GM21825 (cell line): ENCODE data around the gene TSPAN14.

Experiments
- ATAC-seq: cut with Tn5 transposase; IDR thresholded peaks from one replicate; pipeline ENCODE4 v1.9.1; 2021; ENCODE audit warnings: mild to moderate bottlenecking, moderate library complexity; ENCODE audit not compliant: unreplicated experiment

Gene TSPAN14

DNA sequence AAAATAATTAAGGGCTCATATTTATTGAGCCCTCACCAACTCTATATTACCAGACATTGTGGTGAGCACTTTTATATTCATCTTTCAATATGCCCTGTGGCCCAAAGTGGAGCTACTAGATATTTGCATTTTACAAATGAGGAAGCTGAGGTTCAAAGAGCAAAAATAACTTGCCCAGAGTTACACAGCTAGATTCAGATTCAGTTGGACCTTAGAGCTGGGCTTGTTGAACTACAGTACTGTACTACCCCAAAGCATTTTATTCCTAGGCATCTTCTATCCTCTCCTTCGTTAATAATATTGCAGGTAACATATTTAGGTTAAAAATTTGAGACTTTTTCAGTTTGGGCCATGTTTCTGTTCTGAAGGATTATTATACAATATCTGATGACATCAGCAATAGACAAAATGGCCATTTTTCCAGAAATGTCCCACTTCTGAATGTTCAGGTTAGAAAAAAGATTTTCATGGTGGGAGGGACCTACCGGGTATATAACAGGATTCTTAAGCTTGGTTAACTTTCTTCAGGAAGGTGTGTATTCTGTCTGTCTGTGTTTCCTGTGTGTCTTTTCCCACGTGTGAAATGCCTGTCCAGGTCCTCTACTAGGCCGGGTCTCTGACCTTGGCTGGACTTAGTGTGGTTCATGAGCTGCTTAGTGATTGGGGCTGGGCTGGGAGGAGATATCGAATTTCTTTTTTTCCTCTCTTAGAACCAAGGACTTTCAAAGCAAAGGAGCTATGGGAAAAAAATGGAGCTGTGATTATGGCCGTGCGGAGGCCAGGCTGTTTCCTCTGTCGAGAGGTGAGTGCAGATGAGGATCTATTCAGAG lies 32.2 kb upstream of the TSPAN14 start:
- ATAC-seq, result peak; percentile 89

DNA sequence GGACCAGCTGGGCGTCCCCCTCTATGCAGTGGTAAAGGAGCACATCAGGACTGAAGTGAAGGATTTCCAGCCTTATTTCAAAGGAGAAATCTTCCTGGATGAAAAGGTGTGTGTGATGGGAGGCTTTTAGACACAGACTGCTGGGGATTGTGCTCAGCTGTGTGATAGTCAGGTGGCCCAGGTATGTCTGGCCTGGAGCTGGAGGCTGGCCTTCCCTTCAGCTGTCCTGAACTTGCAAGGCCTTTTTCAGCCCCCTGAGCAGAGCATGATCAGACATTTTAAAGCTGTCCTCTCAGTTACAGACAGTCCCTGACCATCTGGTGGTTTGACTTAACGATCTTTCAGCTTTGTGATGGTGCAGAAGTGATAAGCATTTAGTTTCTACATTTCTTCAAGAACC lies 28.2 kb upstream of the TSPAN14 start:
- no peak for ATAC-seq

DNA sequence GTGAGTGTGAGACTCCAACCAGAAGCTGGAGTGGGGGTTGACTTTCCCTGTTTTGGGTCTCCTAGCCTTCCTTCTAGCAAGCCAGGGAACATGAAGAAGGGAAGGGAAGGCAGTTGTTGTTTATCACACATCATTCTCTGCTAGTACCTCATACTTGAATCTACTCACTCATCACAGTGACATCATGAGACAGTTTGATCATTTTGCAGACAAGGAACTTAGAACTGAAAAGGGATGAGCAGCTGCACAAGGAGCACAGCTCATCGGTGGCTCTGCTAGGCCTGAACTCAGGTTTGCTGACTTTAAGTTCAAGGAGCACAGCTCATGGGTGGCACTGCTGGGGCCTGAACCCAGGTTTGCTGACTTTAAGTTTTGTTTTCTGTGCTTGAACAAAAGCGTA lies 26.6 kb upstream of the TSPAN14 start:
- ATAC-seq, result no peak

DNA sequence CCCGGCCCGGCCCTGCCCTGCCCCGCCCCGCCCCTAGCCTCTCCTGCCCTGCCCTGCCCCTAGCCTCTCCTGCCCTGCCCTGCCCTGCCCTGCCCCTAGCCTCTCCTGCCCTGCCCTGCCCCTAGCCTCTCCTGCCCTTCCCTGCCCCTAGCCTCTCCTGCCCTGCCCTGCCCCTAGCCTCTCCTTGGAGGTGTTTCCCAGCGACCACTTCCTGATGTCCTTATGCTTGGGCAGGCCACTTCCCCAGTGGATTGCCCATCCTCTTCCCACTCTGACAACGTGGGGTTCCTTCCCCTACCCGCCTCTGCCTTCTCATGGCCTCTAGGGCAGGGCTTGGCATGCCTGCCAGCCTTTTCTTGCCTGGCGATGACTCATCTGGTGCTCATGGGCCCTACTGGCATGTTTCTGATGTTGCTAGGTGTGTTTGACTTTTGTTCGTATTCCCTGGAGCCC lies 24.6 kb upstream of the TSPAN14 start:
- ATAC-seq, result no peak

DNA sequence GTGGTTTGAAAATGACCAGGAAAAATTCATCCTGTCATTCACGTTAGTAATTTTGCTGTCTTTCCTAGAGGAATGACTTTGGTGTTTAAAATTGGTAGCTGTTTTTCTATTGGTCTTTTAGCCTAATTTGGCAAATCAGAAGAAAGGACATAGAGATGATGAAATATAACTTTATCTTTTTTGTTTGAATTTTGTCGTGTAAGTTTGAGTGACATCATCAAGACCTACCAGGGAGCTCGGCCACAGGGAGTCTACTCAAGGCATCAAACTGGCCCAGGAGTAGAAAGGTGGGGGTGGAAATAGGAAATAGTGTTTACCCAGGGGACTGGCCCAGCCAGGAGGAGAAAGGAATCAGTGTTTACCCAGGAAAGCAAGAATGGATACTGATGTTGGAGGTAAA lies 21.0 kb upstream of the TSPAN14 start:
- ATAC-seq, result no peak

DNA sequence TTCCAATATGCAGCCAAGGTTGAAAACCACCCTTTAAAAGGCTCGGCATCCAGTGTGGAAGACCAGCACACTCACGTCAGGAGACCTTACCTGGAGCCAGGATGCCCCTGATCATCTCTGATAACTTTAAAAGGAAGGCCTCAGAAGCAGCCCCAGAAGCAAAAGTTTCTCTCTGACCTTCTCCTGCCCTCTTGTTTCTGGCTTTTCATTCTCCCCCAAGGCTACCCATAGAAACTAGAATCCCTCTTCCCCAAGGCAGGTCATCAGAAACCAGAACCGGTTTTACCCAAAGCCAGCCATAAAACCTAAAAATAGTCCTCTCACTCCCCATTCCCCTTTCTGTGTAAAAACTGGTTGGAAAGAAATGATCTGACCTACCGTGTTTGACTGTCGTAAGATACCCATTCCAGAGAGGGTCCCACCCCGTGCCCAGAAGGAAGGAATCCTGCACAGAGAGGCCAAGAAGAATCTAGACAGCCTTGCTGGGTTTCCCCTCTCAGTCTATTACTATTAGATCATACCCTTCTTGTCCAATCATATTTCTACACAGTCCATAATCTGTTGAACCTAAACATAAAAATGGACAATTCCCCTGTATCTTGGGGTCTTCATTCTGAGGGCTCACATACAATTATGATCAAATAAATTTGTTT lies 17.5 kb upstream of the TSPAN14 start:
- ATAC-seq, result no peak

DNA sequence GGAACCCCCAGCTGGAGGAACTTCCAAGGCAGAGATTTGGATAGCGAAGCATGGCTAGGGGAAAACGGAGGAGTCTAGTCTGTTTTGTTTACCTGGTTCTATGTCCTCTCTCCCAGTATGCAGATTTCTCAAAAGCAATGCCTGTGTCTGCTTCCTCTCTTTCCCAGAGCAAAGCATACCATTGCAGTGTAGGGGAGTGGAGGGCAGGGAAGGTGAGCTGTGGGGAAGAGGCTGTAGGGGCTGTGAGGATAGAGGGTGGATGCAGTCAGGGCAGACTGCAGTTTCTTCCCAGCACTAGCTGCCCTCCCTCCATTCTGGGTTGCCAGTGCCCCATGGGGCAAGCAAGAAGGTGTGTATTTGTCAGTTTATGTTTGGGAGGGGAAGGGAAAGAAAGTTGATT lies 16.9 kb upstream of the TSPAN14 start:
- ATAC-seq, result no peak

DNA sequence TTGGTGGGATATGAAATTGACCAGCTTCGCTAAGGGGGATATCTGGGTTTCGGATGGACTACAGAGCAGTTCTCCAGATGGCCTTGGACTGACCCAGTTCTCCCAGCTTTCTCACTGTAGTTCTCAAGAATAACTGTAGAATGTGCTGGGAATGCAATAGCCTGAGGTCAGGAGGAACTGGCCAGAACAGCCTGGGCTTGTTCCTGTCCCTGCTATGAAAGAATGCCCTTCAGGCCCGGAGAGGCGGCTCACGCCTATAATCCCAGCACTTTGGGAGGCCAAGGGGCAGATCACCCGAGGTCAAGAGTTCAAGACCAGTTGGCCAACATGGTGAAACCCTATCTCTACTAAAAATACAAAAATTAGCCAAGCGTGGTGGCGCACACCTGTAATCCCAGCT lies 12.3 kb upstream of the TSPAN14 start:
- ATAC-seq, result no peak

DNA sequence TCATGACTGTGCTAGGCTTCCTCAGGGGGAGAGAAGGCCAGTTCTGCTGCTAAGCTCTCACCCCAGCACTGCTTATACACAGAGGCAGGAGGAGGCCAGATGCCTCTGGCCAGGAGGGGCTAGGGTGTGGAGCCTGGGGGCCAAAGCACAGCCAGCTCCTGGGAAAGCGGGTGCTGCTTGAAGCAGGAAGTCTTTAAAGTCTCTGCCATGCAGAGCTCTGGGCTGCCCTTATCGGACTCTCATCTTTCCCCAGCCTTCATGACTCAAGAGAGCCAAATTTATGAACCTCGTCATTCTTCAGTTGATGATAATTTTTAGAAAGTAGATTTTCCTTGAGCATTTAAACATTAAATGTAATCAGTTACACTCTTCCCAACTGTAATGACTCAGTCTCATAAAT lies 11.2 kb upstream of the TSPAN14 start:
- no peak for ATAC-seq

DNA sequence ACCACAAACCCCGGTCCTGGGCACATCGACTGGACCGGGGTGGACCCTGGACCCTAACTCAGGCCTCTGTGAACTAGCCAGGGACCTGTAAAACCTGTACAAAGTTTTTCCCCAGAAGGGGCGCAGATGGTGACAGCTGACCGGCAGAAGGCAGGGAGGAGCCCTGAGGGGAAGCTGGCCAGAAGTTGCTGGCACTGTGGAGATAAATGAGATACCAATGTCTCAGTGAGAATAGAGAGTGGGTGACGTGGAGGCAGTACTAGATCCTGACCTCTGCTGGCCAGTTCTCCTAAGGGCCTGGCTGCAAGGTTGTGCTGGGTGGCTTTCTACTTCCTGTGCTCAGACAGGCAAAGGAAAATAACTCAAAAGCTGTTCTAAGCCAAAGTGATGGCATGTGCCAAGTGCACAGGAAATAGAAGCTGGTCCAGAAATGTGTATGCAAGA lies 10.6 kb upstream of the TSPAN14 start:
- peak; percentile 65 for ATAC-seq

DNA sequence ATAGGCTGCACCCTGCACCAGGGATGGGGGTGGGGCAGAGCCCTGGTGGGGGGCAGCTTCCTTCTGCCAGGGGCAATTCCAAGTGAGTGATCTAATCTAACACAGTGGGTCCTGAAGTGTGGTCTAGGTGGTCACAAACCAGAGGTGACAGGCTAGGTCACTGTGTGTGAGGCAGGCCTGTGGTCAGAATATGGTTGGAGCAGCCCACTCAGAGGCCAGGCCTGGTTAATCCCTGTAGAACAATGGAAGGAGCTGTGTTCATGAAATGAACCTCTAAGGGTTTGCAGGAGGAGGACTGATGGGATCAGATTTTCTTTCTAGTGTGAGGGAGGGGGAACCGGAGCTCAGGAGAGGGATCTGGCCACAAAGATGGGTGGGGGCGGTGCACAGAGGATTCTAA lies 10.0 kb upstream of the TSPAN14 start:
- no peak for ATAC-seq

DNA sequence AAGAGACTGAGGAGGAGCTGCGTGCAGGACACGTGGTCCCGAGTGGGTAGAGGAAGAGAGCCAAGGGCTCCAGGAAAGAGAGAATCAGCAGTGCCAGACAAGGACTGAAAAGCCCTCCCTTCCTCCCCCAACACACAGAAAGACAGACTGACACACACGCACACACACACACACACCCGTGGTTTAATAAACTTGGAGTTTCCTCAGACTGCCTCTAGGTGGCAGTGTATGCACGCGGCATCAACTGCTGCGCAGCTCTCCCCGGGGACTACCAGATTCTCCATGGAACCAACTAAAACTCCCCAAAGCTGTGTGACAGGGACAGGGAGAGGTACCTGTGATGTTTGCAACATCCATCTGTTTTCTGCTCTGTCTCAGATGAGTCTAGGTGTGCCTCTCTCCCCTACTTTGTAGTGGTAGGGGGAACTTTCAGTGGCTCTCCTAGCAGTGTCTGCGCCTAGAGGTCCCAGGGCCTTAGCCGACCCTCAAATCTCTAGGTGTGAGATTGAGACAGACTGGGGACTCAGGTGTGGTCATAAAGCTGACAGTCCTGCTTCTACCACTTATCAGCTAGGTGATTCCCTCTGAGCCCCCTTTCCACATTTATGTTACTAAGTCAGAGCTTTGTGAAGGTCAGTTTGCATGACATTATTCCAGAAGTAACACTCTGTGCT lies 9.3 kb upstream of the TSPAN14 start:
- peak; percentile 47 for ATAC-seq

DNA sequence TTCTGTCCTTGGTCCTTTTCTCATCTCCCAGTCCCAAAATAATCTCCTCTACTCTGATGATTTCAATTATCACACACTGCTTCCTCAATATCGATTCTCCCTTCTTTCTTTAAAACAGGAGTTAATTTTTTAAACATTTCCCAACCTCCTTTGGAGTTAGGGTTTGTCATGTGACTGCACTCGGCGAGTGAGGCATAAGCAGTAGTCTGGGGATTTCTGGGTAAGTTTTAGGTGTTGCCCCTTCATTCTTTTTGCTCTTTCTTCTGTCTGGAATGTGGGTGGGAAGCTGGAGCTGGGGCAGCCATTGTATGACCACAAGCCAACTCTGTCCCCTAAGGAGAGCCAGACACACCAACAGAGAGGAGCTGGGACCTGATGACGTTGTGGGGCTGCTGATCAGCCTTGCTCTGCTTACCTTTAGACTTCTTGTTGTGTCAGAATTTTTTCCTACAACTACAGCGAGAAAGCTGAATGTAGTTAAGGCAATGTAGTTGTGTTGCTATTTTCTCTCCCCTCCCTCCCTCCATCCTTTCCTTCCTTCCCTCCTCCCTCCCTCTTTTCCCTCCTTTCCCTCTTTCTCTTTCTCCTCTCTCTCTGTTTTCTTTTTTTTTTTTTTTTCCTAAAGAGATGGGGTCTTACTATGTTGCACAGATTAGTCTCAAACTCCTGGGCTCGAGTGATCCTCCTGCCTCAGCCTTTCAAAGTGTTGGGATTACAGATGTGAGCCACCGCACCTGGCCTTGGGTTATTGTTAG lies 6.5 kb upstream of the TSPAN14 start:
- ATAC-seq, result no peak

DNA sequence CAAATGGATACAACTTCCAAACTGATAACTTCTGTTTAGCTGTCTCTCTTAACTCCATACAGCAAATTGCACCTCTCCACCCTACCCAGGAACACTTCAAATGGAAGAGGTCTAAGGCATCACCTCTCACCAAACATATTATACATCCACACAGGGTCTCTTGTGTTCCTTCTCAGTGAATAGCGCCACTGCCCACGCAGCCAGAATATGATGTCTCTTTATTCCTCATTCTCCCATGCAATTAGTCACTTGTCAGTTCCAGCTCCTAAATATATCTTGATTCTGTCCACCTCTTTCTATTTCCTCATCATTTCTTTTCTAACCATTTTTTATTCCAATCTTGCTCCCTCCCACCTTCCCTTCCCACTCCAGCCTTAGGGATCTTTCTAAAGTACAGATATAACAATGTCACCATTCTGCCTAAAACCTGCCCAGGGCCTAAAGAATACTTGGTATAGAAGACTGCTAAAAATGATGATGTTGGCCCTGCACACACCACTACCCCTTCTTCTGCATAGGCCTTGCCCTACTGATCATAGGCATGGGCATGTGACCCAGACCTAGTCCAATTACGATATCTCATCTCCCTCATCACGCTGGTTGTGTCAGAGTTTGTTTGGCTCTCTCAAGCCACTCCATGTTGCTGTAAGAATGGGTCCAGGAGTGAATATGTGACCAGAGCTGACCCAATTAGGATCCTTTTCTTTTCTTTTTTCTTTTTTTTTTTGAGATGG lies 5.7 kb upstream of the TSPAN14 start:
- no peak for ATAC-seq

DNA sequence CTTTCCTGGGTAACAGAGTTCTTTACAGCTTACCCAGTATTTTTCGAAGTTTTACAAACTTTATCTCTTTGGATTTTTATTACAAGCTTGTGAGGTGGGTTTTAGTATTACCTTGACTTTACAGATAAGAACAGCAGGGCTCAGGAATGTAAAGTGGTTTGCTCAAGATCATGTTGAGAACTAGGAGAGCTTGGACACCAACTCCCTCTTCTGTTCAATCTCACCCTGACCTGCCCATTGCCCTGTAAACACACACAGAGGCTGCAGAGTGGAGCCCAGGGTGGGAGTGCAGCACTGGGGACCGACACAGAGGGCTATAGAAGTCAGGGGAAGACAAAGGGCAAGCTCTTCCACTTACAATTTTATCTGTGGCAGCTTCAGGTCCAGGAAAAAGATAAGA lies 4.6 kb upstream of the TSPAN14 start:
- no peak for ATAC-seq

DNA sequence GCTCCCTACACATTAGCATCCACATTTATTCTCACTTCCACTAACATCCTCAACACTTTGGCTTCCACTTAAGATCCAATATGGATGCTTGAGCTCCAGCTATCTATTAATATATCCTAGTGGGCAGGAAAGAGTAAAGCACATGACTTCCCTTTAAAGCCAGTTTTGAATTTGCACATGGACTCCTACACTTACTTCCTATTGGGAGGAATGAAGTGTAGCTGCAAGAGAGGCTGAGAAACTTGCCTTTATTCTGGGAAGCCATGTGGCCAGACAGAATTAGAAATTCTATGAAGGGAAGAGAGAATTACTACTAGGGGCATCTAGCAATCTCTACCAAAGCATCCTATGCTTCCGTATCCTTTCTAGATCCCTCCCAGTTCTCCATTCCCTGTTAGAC lies 3.0 kb upstream of the TSPAN14 start:
- no peak for ATAC-seq

DNA sequence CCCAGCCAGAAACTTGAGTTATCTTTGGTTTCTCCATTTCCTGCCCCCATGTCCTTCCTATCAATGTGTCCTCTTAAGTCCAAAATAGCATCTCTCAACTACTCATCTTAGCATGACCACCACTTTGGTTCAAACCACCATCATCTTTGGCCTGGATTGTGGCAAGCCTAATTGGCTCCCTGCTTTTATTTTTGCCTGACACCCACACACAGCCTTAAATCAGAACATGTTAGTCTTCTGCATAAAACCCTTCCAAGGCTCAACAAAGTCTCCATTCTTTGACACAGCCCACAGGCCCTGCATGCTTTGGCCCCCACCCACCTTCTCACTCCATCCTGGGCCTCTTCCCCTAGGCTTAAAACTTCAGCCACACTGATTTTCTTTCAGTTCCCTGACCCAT lies 2.0 kb upstream of the TSPAN14 start:
- no peak for ATAC-seq

DNA sequence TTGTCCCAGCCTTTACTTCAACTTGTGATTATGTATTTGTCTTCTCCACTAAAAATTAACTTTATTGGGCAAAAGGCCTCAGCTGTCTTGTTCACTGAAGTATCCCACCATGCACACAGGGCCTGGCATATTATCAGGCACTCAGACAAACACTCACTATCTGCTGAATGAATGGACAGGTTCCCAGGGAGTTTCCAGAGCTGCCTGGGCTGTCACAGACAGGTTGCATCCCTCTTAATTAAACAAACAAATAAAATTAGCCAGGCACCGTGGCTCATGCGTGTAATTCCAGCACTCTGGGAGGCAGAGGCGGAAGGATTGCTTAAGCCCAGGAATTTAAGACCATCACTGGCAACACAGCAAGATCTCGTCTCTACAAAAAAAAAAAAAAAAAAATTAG lies 1.5 kb upstream of the TSPAN14 start:
- no peak for ATAC-seq

DNA sequence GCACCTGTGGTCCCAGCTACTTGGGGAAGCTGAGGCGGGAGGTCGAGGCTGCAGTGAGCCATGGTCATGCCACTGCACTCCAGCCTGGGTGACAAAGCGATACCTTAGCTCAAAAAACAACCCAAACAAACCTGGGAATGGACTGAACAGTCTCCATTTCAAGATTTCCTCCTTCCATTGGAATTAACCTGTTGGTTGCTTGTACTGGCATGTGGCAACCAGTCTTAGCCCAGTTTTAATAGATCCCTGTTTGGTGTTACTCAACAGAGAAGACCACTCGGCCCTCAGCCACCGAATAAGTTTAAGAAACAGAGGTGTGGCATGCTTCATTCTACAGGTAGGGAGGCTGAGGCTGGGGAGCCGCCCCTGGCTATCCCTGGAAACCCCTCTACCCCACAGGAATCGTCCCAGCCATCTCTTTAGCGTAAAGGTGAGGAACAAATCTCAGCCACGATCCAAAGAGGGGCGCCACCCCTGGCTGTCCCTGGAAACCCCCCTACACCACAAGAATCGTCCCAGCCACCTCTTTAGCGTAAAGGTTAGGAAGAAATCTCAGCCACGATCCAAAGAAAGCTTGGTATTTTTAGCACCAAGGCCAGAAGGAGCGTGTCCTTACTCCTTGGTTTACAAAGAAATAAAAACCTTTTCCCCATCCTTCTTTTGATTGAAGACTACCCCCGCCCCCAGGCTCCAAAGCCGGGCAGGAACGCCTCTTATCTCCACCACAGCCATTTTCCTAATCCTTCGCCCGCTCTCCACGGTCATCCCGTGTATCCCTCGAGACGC lies 861 bp upstream of the TSPAN14 start:
- ATAC-seq, result no peak
